ENCODE results near the gene H19.

The H19 gene

GRCh38 chr11:1946812-1947484, 50.7 kb downstream of the H19 start, which contains the start of gene MRPL23:
TSS of gene MRPL23 (plus strand) at chr11:1947332. CDS start at chr11:1947363, 31 bp downstream.
- no peak for DNase-seq

Data from kidney glomerular epithelial cell (primary cell).